CD4-positive, alpha-beta T cell treated with Interleukin-17A for 4 hours (primary cell): ENCODE results near the gene NUDT5.
A peak's percentile ranks its signal among the peaks of the same experiment; 100 is the strongest.
"Not testable (repeated sequence)": the region's sequence is repeated elsewhere in the genome, so short reads cannot be mapped to it uniquely, and the experiment has no call there.

Experiments used
- DNase-seq: peaks from one replicate; pipeline ENCODE4 v3.0.0-alpha.2; 2020; ENCODE audit warnings: mixed read lengths

Gene NUDT5

GRCh38 chr10:12202226-12202625 is 6.5 kb upstream of the NUDT5 start:
- no peak for DNase-seq

- no peak for DNase-seq
These were observed 5.9 kb upstream of the NUDT5 start for GRCh38 chr10:12201543-12201942.

- no peak for DNase-seq
These were observed 5.2 kb upstream of the NUDT5 start for GRCh38 chr10:12200850-12201249.

DNA sequence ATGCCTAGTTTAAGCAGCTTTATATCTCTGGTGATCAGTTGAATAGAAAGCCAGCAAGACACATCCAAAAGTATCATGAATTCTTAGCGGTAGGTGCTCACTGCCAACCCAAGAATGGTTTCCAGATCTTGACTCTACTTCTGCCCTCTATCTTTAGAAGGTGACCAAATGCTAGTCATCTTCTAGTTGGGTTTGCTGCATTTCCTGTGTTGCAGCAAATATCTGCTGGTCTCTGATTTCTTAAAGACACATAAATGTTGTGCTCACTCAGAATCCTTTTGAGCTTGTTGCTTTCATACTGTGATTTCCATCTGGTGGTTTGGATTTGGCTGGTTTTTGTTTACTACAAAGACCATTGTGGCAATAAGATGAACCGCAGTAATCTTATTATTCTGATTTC is 2.5 kb upstream of the NUDT5 start:
- DNase-seq = no peak

DNA sequence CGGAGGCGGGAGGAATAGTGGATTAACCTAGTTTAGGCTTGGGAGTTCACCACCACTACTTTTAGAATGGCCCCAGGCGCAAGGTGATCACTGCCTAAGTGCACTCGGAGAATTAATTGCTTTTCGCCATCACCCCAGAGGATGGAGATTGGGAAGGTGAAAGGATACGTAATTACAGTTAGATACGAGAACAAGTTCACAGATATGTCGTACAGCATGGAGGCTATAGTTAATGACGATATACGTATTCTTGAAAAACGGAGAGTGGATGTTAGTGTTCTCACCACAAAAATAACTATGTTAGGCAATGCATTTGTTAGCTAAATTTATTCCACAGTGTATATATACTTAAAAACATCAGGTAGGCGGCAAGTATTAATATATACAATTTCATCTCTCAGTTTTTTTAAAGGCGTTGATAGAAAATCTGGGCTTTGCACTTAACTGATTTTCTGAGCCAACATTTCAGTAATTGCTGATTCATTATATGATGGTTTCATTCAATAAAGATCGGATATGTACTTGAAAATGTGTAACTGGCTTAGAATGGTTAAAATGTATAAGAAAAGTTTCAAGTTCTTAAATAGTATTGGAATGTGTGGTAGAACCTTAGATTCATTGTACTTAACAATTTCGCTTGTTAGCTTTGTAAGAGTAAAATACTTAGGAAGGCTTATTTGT is 980 bp upstream of the NUDT5 start:
- DNase-seq = no peak

DNA sequence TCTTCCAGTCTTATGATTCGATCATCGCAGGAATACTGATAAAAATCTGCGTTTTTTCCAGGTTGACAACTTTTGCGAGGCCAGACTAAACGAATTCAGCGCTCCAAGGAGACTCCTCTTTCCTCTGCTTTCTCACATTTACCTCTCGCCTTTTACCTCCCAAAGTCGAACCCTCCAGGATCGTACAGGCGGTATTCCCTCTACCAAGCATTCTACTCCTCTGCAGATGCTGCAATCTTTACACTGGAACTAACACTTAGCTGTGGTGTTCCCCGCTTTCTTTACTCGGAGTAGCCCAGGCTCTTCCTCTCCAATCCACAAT is 449 bp downstream of the NUDT5 start:
- DNase-seq = no peak

DNA sequence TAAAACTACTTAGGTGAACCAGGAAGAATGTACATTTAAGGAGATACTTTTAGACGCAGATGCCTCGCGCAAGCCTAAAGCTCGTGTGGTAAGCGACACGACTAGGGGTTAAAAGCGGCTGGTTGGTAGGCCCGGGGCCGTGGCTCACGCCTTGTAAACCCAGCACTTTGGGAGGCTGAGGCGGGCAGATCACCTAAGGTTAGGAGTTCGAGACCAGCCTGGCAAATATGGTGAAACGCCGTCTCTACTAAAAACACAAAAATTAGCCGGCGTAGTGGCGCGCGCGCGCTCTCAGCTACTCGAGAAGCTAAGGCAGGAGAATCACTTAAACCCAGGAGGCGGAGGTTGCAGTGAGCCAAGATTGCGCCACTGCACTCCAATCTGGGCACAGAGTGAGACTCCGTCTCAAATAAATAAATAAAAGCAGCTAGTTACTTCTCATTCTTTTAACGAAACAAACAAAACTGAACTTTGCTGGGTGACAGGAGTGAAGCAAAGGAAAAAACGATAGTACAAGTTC is 879 bp downstream of the NUDT5 start:
- DNase-seq = peak; percentile 43

- DNase-seq = no peak
These were observed 2.5 kb downstream of the NUDT5 start for GRCh38 chr10:12193193-12193592.

DNA sequence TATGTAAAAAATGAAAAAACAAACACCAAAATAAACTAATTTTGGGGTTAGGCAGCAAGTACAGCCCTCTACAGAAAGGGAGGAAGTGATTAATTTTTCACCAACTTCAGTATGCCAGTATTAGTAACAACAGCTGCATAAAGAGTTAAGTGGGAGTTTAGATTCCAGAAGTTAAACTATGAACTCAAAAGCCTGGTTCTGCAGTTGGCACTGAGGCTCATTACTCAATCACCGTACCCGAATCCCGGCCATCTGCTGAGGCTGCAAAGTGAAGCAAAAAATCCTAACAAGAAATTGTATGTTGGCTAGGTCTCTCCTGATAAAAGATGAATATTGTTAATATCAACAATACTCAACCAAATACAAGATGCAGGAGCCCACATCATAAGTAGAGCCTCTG is 4.0 kb downstream of the NUDT5 start:
- no peak for DNase-seq

DNA sequence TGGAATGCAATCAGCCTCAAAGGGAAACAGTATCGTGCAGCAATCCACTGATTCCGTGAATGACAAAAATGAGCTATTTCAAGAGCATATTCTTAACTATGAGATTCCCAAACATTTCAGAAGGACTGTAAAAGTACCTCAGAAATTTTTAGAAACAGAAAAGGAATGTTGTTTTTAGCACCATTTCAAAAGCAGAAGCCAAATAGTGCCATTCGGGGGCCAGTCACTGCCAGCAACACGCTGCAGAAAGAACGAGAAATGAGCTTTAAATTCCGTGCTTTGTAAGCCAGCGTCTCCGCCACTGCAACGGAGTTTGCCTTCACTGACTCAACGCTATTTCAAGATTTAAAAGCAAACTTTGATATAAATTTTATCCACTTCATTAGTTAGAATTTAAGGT is 6.3 kb downstream of the NUDT5 start:
- DNase-seq = no peak

GRCh38 chr10:12188656-12189055 is 7.0 kb downstream of the NUDT5 start:
- DNase-seq = no peak

- no peak for DNase-seq
These were observed 8.3 kb downstream of the NUDT5 start for GRCh38 chr10:12187321-12187905.

DNA sequence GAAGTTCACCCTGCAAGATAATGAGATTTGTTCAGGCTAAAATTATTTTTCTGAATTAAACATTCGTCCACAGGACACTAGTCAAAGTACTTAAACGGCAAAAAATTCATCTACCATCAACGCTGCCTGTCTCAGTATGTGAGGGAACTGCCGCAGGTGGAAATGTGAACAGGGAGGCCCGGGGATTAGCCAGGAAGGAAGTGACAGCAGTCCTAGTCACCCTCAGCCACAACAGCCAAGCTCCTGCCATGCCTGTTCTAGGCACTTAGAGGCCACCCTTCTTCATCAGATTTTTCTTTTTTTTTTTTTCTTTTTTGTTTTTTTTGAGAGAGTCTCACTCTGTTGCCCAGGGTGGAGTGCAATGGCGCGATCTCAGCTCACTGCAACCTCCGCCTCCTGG is 9.4 kb downstream of the NUDT5 start:
- DNase-seq = peak; percentile 31

GRCh38 chr10:12184165-12184564 is 11.5 kb downstream of the NUDT5 start:
- no peak for DNase-seq

DNA sequence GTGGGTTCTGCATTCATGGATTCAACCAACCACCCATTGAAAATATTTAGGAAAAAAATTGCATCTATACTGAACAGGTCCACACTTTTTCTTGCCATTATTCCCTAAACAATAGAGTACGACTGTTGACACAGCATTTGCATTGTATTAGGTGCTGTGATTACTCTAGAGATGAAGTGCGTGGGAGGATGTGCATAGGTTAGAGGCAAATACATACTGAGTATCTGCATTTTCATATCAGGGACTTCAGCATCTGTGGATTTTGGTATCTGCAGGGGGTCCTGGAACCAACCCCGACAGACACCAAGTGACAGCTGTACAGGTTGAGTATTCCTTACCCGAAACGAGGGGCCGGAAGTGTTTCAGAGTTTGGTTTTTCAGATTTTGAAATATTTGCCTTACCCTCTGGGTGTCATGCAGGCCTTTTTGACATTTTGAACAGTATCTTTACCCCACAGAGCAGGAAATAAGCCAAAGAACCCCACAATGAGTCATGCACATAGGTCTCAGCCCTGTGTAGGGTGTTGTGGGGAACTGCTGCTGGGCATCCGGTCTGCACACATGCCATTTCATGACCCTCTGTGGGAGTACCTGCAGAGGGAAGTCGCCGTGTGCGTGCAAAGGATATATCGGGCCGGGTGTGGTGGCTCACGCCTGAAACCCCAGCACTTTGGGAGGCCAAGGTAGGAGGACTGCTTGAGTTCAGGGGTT is 14.5 kb downstream of the NUDT5 start:
- peak; percentile 78 for DNase-seq

DNA sequence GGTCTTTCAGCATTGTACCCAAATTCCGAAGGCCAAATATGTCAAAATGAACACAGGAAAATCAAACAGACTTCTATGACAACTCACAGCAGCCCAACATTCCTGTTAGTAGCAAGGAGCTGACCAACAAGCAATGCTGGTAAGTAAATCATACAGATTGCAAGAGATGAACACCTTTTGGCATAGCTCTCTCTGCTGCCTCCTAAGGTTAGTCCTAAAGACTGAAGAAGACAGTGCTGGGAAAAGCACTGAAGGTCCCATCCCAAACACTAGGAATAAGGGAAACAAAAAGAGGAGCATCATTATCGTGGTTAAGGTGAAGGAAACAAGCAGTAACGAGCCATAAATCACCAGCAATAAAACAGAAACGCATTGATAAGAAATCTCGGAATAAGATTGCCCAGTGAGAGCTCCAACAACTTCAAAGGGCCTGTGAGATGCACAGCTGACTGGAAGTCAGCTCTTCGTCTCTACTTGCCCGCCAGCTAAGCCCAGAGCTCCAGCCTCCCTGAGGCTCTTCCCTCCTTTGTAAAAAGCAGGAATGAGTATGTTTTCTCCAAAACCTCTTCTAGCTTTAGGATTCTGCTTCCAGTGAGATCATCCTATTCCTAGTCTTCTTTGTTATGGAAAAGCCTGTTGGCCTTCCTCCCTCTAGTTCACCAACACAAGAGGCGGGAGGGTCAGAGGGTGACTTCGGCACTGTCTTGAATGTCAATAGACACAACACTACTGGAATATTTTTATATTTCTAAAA is 15.3 kb downstream of the NUDT5 start:
- no peak for DNase-seq

DNA sequence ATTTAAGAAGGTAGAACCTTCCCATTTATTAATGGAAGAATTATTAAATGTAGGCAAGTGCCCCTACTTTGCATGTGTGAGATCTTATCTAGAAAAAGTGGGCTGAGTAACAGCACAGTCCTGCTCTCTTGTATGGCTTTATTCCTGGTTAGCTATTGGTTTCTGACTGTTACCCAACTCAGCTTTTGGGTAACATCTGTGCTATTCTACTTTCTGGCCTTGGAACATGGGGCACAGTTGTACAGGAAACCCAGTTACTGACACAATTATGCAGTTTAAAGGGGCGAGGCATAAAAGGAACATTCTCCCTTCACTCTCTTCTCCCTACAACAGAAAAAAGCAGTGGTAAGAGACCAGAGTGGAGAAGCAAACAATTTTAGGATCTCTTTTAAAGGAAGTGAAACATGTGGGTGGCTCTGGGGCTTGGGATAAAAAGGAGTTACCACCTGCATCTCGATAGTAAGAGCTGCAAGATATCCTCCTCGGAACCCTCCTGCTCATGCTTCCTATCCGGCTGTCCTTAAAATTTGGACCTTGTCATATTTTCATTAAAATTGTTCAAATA is 16.0 kb downstream of the NUDT5 start:
- DNase-seq = no peak

DNA sequence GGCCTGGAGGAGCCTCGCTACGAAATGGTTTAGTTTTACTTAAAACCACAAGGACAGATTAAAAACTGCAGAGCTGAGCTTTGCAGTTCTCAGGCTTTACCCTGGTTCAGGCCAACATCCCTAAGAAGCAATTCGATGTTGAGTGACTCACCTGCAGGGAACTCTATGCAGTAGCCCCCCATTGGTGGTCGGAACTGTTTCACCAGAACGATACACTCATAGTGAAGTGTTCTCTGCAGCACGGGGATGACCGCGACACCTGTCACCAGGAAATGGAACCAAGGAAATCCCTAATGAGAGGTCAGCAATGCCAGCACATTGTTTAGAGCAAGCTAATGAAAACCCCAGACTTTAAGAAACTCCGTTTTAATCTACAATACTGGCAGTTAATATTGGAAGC is 18.0 kb downstream of the NUDT5 start:
- no peak for DNase-seq

GRCh38 chr10:12171512-12171911 is 24.2 kb downstream of the NUDT5 start:
- not testable (repeated sequence) for DNase-seq

DNA sequence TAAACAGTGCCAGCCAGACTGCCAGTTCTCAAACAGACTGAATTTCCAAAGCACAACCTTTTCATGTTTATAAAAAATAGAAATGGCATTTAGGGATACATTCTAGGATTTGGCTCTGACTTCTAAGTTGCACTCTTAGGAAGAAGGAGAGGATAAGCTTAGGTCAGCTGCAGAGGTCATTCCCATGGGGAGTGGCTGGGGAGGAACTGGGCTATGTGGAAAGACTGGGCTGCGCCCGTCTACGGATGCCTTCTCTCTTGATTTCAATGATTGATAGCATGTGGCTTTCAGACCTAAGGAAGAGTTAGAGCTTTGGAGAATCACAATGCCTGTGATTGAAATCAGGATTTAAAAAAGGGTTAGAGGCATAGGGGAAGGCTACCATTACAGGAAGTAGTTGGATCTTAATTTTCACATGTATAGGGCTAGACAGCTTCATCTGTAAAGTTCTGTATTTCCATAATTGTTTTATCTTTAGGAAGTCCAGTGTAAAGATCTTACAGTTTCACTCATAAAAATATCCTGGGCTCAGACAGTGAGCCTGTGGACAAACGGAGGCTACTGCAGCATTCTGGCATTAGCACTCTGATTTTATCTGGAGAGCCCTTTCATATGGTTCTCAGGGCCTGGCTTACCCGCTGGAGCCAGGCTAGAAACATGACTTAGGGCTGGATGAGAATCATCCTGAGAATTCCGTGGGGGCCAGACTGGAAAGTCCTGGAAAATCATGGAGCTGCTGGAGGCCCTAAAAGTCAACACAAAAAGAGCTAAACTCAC is 29.5 kb downstream of the NUDT5 start:
- DNase-seq = no peak

DNA sequence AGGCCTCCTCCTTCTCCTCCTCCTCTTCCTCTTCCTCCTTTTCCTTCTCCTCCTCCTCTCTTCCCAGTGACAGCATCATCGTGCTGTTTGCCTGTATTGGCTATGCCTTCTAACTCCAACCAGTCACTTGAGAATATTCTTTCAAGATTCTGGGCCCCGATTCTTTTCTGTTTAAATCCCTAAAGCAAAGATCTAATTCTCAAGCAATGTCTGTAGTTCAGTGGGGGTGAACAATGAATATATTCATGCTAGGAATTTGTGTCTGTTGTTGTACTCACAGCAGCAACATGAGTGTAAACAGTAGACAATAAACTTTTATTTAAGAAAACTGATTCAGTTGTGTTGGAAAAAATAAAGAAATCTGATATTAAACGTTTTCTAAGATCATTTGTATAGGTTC is 30.7 kb downstream of the NUDT5 start:
- DNase-seq = no peak

GRCh38 chr10:12164085-12164484 is 31.6 kb downstream of the NUDT5 start:
- no peak for DNase-seq
